ENCODE results near the gene DCP2.

DNA sequence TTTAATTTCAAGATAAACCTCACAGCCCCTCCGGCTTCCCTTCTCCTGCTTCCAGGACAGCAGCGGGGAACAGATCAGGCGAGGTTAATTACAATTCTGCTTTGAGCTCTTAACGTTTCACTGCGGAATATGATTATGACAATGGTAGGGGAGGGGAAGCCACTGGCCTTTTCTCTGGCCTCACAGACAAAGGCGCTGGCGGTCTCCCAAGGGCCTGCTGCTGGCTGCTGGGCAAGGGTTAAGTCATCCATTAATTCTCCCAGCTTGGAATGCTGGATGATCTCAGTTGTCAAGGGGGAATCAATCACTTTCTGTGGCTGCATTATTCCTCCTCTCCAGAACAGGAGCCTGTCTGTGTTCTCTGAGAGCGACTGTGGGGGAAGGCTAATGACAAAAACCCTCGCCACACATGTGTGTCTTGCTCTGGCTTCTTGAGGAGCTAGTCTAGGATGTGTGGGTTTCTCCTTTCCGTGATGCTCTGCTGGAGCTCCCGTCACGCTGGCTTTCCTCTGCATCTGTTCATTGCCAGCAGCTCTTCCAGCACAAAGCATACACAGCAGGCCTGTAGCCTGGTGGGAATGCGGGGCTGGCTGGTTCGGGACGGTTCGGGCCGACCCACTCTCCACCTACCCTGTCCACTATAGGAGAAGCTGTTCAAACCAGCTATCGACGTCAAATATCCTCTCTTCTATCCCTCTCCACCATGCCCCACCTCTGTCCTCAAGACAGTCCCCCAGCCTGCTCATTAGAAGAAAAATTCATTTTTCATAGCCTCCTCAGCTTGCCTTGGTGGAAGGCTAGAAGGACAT, 82.8 kb downstream of the DCP2 start:
- TF ChIP-seq, protein P1, sequence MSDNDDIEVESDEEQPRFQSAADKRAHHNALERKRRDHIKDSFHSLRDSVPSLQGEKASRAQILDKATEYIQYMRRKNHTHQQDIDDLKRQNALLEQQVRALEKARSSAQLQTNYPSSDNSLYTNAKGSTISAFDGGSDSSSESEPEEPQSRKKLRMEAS (CRISPR knock-in tag; IDR thresholded peaks at IDR 0.05) = no peak
- no peak for TF ChIP-seq NFATC4 (CRISPR knock-in tag; IDR thresholded peaks at IDR 0.05)

All from WTC11 (cell line).